Dedifferentiated amniotic fluid mesenchymal stem cell (primary cell): ENCODE results near the gene LINC01488.

Experiments used
- DNase-seq: peaks from one replicate; pipeline ENCODE4 v3.0.0-alpha.2; 2016; ENCODE audit errors: extremely low spot score

The LINC01488 gene

GRCh38 chr11:69481393-69481844 is at the start of gene LINC01488:
Gene LINC01488, plus strand, starts transcription at chr11:69481663.
- no peak for DNase-seq

- no peak for DNase-seq
Observed at GRCh38 chr11:69431893-69432738, 49.3 kb upstream of the LINC01488 start.

- no peak for DNase-seq
Observed at GRCh38 chr11:69433741-69434140, 47.7 kb upstream of the LINC01488 start.

DNA sequence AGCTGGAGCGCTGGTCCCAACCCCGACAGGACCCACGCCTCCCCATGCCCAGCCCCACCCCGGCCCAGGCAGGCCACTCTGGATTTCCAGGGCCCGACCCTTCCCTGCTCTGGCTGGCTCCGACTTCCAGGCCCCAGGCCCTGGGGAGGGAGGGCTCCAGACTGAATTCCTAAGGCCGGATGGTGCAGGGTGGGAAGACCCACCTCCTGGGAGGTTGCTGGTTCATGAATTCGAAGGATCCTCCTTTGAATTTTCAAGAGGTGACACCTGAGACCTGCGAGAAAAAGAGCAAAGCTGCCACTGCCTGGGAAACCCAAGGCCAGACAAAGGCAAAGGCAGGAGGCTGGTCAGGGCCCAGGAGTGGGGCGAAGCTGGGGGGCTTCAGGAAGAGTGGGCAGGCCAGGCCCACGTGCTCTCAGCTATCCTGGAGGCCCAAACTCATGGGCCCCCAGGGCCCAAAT is 47.0 kb upstream of the LINC01488 start:
- DNase-seq = no peak

DNA sequence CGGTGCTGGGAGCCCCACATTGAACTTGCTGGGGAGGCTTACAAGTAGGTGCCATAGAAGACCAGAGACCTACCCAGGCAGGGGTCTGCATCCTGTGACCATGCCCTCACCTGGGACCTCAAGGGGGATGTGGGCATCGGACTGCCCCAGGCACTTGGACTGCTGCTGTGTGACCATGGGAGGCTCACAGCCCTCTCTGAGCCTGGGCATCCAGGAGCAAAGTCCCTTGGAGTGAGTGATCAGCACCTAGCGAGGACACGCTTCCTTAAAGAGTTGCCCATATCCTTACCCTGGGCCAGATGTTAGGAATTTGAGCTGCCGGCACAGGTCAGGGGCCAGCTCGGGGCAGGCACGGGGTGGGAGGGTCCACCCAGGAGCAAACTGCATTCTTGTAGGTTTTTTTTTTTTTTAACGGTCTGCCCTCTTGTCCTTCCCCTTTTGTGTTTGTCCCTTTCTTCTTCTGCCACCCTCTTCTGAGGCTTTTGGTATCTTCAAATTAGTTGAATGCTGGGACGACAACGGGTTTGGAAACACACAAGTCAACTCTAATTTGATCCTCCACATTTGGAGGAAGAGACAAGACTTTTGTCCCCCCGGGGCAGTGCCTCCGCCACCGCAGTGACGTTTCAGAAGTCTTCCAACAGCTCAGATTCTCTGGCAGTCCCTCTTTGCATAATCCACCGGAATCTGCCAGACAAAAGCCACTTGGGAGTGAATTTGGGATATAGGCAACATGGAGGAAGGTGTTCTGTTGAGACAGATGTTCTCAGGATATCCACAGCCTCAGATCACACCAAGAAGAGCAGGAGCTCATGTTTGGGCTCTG is 46.1 kb upstream of the LINC01488 start:
- no peak for DNase-seq

GRCh38 chr11:69436041-69436982 is 45.2 kb upstream of the LINC01488 start:
- DNase-seq = no peak

DNA sequence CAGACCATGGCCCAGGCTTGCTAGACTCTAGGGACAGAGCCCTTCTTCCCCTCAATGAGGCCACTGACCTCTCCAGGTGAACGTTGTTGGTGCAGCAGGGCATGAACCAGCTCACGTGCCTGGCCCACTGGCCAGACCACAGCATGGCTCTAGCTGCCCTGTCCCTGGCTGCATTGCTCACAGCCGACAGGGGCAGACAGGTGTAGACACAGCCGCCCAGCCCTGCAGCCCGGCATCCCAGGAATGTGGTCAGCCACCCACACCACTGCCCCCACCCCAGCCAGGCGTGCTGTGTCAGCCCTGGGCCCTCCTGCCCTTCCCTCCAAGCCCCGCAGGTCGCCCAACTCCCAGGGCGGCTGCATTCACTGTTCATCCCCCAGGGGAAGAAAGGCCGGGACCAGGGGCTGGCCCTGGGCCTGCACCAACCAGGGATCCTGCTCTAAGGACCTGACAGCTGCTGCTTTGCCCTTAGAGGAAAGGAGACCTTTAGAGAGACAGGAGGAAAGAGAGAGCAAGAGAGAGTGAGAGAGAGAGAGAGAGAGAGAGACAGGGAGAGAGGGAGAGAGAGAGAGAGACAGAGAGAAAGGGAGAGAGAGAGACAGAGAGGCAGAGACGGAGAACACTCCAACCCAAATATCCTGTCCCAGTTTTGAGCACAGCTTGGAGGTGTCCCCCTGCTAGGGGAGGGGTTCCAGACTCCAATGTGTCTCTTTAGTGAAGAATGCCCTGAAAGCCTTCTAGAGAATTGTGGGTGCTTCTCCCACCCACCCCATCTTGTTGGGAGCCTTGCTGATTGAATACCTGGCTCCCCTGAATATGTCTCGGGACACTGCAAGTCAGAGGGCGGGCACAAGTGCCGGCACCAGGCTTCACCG is 44.2 kb upstream of the LINC01488 start:
- no peak for DNase-seq

GRCh38 chr11:69437876-69438205 is 43.6 kb upstream of the LINC01488 start:
- no peak for DNase-seq

DNA sequence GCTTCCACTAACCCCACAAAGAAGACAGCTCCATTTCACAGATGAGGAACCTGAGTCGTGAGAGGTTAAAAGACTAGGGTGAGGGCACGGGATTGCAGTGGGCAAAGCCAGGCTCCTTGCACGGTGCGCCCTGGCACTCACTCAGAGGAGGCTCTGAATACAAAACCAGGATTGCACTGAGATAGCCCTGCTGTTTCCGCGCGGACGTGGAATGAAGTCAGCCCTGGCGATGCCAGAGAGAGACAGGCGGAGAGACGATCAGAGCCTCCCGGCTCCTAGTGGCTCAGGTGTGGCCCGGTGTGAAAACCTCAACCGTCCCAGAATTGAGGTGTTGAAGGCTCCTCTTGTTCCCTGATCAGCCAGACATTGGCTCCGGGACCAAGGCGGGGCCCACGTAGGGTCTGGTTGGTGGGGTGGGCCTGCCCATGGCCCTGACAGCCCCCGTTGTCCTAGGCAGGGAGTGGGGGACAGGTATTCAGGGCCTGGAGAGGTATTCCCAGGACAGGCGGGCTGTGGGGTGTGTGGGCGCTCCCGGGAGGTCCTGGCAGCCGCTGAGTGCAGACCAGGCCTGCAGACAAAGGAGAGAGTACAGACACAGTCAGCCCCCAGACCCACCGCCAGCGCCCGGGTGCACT is 43.1 kb upstream of the LINC01488 start:
- no peak for DNase-seq

DNA sequence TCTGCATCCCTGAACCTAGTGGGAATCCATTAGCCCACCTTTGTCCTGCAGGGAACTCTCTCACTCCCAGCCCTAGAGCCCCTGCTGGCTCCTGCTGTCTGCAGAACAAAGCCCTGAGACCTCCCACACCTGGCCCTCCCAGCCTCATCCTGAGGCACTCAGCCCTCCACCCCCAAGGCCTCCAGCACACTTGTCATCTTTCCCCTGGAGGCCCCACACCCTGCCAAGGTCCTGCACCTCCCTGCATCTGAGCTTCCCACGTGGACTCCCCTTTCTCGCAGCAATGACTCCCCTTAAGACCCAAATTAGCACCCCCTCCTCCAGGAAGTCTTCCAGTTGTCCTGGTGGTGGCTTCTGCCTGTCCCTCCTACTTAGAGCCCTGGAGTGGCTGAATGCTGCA is 42.3 kb upstream of the LINC01488 start:
- DNase-seq = no peak

GRCh38 chr11:69439651-69440464 is 41.6 kb upstream of the LINC01488 start:
- no peak for DNase-seq

DNA sequence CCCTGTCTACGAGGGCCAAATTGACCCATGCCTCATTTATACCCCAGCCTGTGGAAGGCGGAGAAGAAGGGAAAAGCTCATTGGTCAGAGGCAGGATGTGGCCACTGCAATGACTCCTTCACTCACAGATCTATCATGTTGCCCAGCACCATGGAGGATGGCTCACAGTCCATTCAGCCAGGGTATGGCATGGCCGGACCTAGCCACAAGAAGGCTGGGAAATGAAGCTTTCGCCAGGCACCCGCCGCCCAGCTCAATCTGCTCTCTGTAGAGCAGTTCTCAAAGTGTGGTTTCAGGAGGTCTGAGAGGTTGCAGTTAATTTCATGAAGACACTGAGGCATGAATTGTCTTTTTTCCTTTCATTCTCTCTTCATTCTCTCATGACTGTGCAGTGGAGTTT is 40.6 kb upstream of the LINC01488 start:
- no peak for DNase-seq

DNA sequence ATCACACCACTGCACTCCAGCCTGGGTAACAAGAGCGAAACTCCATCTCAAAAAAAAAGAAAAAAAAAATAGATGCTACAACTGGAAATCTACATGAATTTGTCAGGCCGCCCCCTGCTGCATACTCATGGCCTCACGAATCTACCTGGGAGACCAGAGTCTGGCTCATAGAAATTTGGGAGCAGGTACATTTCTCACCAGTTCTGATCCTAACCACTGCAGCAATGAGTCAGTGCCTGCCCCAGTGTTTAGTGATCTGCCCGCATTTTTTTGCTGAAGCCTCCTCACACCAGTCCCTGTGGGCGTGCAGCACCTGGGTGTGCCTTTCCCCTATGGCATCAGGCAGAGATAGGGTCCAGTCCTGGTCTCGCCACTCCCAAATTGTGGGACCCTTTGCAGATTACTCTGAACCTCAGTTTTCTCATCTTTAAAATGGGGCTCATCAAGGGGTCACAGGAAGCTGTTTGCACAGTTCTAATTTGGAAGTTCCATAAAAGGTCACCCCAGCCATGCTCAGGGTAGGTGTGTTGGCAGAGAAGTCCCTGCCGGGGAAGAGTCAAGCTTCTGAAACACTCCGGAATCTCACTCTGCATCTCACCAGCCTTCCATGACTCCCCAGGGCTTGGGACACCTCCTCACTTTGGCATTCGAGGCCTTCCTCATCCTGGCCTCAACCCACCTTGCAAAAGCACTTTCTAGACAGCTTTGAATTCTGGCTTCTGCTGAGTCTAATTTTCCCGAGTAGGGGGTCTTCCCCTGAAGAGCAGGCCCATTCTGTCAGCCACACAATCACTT is 39.3 kb upstream of the LINC01488 start:
- no peak for DNase-seq

DNA sequence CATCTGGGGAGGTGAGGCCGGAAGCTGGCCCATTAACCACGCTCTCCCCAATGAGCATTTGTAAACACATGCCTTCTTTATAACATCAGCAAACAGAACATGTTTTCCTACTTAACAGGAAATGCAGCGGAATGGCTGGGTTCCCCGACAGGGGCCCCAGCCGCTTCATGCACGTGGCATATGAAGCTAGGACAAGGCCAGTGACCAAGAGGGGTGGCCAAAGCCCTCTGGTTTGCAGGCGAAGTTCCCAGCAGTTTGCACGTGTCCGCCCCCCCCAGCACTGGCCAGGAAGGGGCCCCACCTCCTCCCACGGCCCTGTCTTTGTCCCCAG is 38.7 kb upstream of the LINC01488 start:
- peak; percentile 55 for DNase-seq

GRCh38 chr11:69443138-69443967 is 38.1 kb upstream of the LINC01488 start:
- DNase-seq = peak; percentile 83

DNA sequence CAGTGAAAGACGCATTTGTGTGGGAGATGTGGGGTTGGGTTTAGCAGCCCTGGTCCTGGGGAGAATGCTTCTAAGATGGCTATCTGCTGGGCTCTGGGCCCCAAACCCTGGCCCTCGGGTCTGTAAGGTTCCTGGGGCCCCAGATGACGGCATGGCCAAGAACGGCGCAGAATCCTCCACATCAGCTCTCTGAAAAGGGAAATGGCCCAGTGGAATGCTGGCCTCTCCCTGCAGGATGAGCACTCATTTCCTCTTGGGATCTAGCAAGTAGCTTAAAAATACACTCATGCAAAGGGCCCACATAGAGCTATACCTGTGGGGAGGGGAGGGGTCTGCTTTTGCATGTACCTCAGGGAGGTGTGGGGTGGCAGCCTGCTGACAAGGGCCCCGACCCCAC is 37.5 kb upstream of the LINC01488 start:
- peak; percentile 39 for DNase-seq

DNA sequence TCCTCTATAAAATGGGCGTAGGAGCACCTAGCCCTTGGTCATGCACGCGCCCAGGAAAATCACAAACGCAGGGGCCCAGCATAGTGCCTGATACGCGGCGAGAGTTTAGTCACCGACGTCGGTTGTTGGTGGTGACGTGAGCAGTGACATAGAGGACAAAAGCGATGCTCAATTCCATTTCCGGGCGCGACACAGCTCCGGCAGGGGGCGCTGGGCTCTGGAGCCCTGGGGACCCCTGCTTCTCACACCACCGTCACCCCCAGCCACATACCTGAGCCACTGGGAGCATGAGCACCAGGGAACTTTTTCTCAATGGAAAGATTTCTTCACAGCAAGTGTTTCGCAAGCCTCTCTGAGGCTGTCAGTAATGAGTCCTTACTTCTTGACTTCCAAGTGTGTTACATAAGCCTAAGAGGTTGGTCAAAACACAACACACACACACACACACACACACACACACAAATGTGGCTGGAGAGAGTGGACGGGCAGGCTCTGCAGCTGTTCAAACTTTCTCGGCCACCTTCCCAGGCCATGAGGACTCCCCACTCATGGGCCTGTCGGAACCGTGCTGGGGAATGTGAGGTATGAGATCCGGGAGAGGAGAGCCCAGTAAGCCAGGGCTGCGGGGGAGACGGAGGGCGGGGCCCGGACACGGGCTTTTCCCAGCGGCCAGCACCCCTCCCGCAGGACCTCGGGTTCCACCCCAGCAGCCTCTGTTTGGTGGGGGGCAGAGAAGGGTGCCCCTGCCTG is 36.9 kb upstream of the LINC01488 start:
- peak; percentile 84 for DNase-seq
